ENCODE results near the gene FAM180A. TPM values are rescaled to one million over a fixed set of nuclear protein-coding genes. Genes with fewer than 3 reads are reported as not detected.
"Not testable (repeated sequence)": the region's sequence is repeated elsewhere in the genome, so short reads cannot be mapped to it uniquely, and the experiment has no call there.

The FAM180A gene
- total RNA-seq, 2 donors from 2014 or later: not detected

DNA sequence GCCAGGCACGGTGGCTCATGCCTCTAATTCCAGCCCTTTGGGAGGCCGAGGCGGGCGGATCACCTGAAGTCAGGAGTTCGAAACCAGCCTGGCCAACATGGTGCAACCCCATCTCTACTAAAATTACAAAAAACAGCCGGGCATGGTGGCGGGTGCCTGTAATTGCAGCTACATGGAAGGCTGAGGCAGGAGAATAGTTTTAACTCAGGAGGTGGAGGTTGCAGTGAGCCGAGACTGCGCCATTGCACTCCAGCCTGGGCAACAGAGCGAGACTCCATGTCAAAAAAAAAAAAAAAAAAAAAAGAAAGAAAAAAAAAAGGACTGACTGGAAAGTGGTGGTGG is 11.3 kb downstream of the FAM180A start:
- H3K4me3 ChIP-seq (ENCODE audit: low read length); H3K9me3 Mint-ChIP-seq; H3K4me3 Mint-ChIP-seq; H3K4me1 Mint-ChIP-seq; H3K36me3 Mint-ChIP-seq (ENCODE audit: low read depth); H3K9me3 ChIP-seq (ENCODE audit: control insufficient read depth, low read length); H3K9ac ChIP-seq (ENCODE audit: extremely low read depth, low read length, poor library complexity, severe bottlenecking); H3K27me3 ChIP-seq (ENCODE audit: control insufficient read depth, insufficient read depth, low read length, poor library complexity, severe bottlenecking); H3K27me3 Mint-ChIP-seq (ENCODE audit: insufficient read depth); DNase-seq; H3K4me1 ChIP-seq (ENCODE audit: control insufficient read depth, insufficient read depth, low read length); H3K27ac Mint-ChIP-seq; H3K27ac ChIP-seq (ENCODE audit: low read depth, low read length); H3K36me3 ChIP-seq (ENCODE audit: control insufficient read depth, insufficient read depth, low read length): not testable (repeated sequence)
- WGBS, 2 experiments (ENCODE audit: insufficient coverage in 1 of 2, insufficient read length in 1 of 2): 83 to 89% methylated on average over 4 to 10 of the region's 10 CpGs
- TF ChIP-seq, protein P1, sequence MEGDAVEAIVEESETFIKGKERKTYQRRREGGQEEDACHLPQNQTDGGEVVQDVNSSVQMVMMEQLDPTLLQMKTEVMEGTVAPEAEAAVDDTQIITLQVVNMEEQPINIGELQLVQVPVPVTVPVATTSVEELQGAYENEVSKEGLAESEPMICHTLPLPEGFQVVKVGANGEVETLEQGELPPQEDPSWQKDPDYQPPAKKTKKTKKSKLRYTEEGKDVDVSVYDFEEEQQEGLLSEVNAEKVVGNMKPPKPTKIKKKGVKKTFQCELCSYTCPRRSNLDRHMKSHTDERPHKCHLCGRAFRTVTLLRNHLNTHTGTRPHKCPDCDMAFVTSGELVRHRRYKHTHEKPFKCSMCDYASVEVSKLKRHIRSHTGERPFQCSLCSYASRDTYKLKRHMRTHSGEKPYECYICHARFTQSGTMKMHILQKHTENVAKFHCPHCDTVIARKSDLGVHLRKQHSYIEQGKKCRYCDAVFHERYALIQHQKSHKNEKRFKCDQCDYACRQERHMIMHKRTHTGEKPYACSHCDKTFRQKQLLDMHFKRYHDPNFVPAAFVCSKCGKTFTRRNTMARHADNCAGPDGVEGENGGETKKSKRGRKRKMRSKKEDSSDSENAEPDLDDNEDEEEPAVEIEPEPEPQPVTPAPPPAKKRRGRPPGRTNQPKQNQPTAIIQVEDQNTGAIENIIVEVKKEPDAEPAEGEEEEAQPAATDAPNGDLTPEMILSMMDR (conservative IDR thresholded peaks at IDR 0.05): peak; percentile 49

DNA sequence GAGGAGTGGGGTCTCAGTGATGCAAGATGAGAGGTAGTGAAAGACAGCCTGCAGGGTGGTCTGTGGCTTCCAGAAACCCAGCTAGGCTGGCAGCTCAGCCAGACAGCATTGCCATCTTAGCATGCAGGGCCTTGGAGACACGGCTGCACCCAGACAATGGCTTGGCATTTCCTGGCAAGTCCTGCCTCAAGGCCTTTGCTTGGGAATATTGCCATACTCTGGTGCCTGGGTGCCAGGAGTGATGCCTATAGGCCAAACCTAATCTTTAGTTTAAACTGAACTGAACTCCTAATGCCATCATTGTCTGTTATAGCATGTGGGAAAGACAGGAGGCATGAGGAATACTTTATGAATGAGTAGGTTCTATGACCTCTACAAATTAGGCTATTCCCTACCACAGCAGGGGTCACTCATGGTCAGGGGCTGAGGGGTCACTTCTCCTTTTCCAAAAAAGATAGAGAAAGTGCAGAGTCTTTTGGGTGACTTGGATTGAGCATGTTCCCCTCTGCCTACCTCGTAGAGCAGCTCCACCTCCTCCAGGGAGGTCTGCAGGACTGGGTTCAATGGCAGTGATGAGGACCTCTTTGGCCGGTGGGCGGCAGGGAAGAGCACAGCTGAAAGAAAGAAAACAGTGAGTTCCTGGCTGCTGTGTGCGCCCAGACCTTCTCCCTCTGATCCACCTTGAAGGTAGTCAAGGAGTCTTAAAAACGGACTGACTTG is 11.9 kb downstream of the FAM180A start:
- no peak overlapping the region for H3K4me3 ChIP-seq (ENCODE audit: low read length)
- H3K4me1 ChIP-seq (ENCODE audit: control insufficient read depth, insufficient read depth, low read length): no peaks in the 10 kb centered on the region
- Mint-ChIP-seq H3K36me3 (ENCODE audit: low read depth) (no peaks in the 10 kb centered on the region), H3K27ac (no peak overlapping the region), H3K27me3 (ENCODE audit: insufficient read depth) (peaks cover 2% of the 10 kb centered on the region), H3K9me3 (no peaks in the 10 kb centered on the region), H3K4me3 (no peak overlapping the region), H3K4me1 (no peaks in the 10 kb centered on the region)
- no peaks in the 10 kb centered on the region for H3K9me3 ChIP-seq (ENCODE audit: control insufficient read depth, low read length)
- no peaks in the 10 kb centered on the region for H3K36me3 ChIP-seq (ENCODE audit: control insufficient read depth, insufficient read depth, low read length)
- TF ChIP-seq, protein P1 (conservative IDR thresholded peaks at IDR 0.05): no peak
- H3K27me3 ChIP-seq (ENCODE audit: control insufficient read depth, insufficient read depth, low read length, poor library complexity, severe bottlenecking): no peaks in the 10 kb centered on the region
- 93 to 94% methylated on average over 5 to 6 of the region's 6 CpGs for WGBS, 2 experiments (ENCODE audit: insufficient coverage in 1 of 2, insufficient read length in 1 of 2)
- no peak overlapping the region for H3K9ac ChIP-seq (ENCODE audit: extremely low read depth, low read length, poor library complexity, severe bottlenecking)
- no peak overlapping the region for H3K27ac ChIP-seq (ENCODE audit: low read depth, low read length)
- DNase-seq: no peak

DNA sequence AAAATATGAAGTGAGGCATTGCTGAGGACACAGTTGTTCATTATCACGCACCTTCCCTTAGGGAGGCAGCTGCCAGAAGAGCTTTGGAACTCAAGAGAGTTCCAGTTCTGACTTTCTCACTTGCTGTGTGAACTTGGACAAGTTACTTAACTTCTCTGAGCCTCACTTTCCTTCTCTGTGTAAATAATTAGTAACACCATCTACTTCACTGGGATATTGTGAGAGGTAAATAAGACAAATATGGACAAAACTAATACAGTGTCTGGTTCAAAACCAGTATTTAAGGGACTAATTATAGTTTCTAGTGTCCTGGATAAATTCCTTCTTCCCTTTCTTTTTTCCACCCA is 14.3 kb downstream of the FAM180A start:
- H3K9me3 Mint-ChIP-seq: no peaks in the 10 kb centered on the region
- 93 to 100% methylated on average over 1 of the region's 1 CpG for WGBS, 2 experiments (ENCODE audit: insufficient coverage in 1 of 2, insufficient read length in 1 of 2)
- no peak overlapping the region for H3K27ac Mint-ChIP-seq

More for the DNA sequence above, 14.3 kb downstream of the FAM180A start:
- Histone ChIP-seq H3K9ac (ENCODE audit: extremely low read depth, low read length, poor library complexity, severe bottlenecking) (no peak overlapping the region), H3K36me3 (ENCODE audit: control insufficient read depth, insufficient read depth, low read length) (no peaks in the 10 kb centered on the region), H3K4me1 (ENCODE audit: control insufficient read depth, insufficient read depth, low read length) (no peaks in the 10 kb centered on the region), H3K27me3 (ENCODE audit: control insufficient read depth, insufficient read depth, low read length, poor library complexity, severe bottlenecking) (no peaks in the 10 kb centered on the region), H3K9me3 (ENCODE audit: control insufficient read depth, low read length) (no peaks in the 10 kb centered on the region), H3K4me3 (ENCODE audit: low read length) (no peak overlapping the region), H3K27ac (ENCODE audit: low read depth, low read length) (no peak overlapping the region)
- H3K4me1 Mint-ChIP-seq: no peaks in the 10 kb centered on the region
- DNase-seq: no peak
- H3K4me3 Mint-ChIP-seq: no peak overlapping the region
- no peaks in the 10 kb centered on the region for H3K27me3 Mint-ChIP-seq (ENCODE audit: insufficient read depth)
- TF ChIP-seq, protein P1 (conservative IDR thresholded peaks at IDR 0.05): no peak
- H3K36me3 Mint-ChIP-seq (ENCODE audit: low read depth): no peaks in the 10 kb centered on the region
